ENCODE results near the gene ZNF362.

The ZNF362 gene

GRCh38 chr1:33349778-33350610, 93.7 kb downstream of the ZNF362 start:
- DNase-seq: peak; percentile 87
